LNCaP clone FGC (cell line): ENCODE measurements around the gene AOX1.

Experiments
- DNase-seq: peaks from one replicate; pipeline ENCODE4 v3.0.0-alpha.2; 2011; ENCODE audit warnings: low read depth
- H3K4me3 ChIP-seq: 2 replicates; pipeline ENCODE4 v1.5.1; 2011; ENCODE audit warnings: mild to moderate bottlenecking, low read depth, low read length, control low read depth
- CTCF ChIP-seq: IDR thresholded peaks from 2 replicates; pipeline ENCODE4 v1.5.1; 2012; ENCODE audit warnings: mild to moderate bottlenecking; ENCODE audit not compliant: control insufficient read depth, insufficient read depth; ENCODE audit errors: extremely low read depth

The AOX1 gene

GRCh38 chr2:200618590-200619021 is 32.8 kb downstream of the AOX1 start:
- H3K4me3 ChIP-seq, result no peak overlapping the region
- DNase-seq, result no peak
- peak; percentile 41 for TF ChIP-seq CTCF

GRCh38 chr2:200619279-200619678 is 33.5 kb downstream of the AOX1 start:
- DNase-seq, result no peak
- TF ChIP-seq CTCF, result no peak
- no peak overlapping the region for H3K4me3 ChIP-seq

GRCh38 chr2:200620606-200621390 is 35.0 kb downstream of the AOX1 start:
- H3K4me3 ChIP-seq, result no peak overlapping the region
- no peak for TF ChIP-seq CTCF
- DNase-seq, result no peak

GRCh38 chr2:200622106-200622505 is 36.3 kb downstream of the AOX1 start:
- no peak for DNase-seq
- no peak for TF ChIP-seq CTCF
- no peak overlapping the region for H3K4me3 ChIP-seq

- no peak overlapping the region for H3K4me3 ChIP-seq
- TF ChIP-seq CTCF, result no peak
- DNase-seq, result no peak
These were observed 38.2 kb downstream of the AOX1 start for GRCh38 chr2:200624026-200624425.

GRCh38 chr2:200624658-200625057 is 38.8 kb downstream of the AOX1 start:
- no peak for TF ChIP-seq CTCF
- no peak for DNase-seq
- no peak overlapping the region for H3K4me3 ChIP-seq

GRCh38 chr2:200625282-200625681 is 39.5 kb downstream of the AOX1 start:
- TF ChIP-seq CTCF, result no peak
- DNase-seq, result no peak
- no peak overlapping the region for H3K4me3 ChIP-seq
